ENCODE results near the gene NDUFAB1.
"Not testable (repeated sequence)": the region's sequence is repeated elsewhere in the genome, so short reads cannot be mapped to it uniquely, and the experiment has no call there.

The NDUFAB1 gene

GRCh38 chr16:23583271-23583670, 12.8 kb downstream of the NDUFAB1 start:
- not testable (repeated sequence) for DNase-seq

DNA sequence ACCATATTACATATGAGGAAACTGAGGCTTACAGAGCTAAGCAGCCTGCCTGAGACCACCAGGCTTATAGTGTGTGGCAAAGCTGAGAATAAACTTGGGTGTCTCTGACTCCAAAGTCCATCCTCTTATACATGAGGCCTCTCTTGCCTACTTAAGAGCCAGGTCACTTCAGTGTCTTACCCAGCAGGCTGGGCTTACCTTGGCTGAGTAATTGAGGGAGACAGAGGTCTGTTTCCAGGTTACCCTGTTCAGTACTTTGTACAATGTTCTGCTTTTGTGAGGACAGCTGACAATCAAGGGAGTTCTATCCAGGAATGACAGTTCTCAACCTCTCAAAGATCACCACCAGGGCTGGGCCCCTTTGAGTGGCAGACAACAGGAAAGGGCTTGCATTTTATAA, 14.4 kb downstream of the NDUFAB1 start:
- no peak for DNase-seq

DNA sequence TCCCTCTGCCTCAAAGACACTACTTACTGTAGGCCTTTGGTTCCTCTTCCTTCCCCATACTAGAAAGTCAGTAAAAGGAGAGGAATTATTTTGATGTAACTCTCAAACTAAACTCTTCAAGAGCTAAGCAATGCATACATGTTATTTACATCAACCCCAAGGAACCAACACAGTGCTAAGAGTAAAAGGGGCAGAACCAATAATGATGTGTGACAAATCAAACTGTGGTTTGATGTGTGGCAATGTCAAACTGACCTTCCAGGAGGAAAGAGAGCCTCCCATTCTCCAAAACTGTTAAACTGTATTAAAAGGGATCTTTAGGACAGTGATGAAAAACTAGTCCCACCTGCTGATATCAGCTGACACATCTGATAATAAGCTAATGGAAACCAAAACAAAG, 15.7 kb downstream of the NDUFAB1 start:
- DNase-seq = no peak

- no peak for DNase-seq
These were observed 16.7 kb downstream of the NDUFAB1 start for GRCh38 chr16:23579371-23579770.

DNA sequence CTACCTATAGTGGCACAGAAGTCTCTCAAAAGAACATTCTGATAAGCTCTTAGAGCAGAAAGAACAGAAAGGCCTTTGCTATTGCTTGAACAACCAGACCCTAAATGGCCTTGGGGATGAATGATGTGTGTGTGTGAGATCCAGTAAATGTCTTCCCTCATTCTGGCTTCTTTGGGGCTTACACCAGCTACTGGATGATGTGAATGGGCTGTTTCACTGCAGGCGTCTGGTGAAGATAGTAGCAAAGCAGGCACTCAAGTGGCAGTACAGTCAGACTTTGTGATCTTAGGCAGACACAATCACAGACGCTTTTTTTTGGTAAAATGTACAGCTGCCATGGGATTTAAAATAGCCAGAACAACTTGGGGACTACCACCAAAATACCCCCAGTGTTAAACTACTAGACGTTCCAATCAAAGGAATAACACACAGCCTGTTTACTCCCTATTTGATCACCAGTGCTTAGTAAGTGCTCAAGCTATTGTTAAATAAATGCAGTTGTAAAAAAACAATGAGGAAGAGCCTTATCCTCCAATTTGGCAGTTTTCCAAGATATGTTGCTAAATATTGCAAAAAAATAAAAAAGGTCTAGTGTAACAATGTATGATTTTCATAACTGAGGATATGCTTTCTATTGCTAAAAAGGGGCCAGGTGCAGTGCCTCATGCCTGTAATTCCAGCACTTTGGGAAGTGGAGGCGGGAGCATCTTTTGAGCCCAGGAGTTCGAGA, 17.9 kb downstream of the NDUFAB1 start:
- DNase-seq = no peak

- DNase-seq = no peak
These were observed 18.6 kb downstream of the NDUFAB1 start for GRCh38 chr16:23577493-23577892.

DNA sequence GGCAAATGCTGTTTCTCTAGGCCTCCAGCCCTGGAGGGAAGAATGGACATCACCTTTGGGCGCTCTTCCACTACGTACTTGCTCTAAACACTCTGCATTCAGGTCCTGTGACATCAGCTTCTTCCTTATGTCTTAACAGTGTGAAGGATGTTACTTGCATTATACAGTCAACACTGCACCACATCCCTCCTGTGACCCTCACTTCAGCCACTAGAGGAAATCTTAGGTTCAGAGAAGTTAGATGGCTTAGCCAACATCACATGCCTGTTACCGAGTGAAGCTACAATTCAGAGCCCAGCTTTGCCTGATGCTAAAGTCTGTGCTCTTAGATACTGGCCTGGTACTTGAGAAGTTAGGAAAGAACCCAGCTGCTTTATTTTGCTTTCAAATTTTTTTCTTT, 20.3 kb downstream of the NDUFAB1 start:
- no peak for DNase-seq

DNA sequence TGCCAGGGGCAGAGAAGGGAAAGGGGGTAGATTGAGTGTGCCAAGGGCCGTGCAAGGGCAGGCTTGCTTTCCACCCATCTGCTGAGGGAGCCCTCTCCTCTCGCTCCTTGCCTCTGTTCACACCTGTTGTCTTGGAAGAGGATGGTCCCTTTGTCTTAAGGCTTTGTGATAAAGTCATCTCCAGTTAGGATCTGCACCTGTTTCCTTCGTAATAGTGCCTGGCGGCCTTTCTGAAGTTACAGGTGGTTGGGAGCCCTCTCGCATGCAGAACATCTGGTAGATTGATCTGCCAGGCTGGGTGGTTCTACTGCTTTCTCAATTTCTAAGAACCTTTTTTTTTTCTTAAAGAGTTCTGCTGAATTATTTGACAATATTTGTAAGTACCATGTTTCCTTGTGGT, 22.3 kb downstream of the NDUFAB1 start:
- no peak for DNase-seq

DNA sequence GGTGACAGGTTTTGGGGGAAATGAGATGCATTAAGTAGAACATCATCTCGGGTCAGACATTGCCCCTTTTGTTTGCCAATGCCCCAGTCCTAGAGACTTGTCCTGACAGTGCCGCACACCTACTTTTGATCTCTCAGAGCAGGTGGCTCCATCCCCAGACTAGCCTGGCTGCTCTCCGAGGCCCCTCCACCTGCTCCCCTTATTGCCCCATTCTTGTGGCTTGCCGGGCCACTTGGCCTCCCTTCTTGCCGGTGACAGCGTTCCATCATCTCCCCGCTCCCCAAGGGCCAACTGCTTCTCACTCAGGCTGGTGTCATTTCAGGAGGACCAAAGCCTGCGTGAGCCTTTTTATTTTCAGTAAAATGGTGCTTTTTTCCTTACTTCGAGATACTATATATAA, 23.7 kb downstream of the NDUFAB1 start:
- DNase-seq = no peak

DNA sequence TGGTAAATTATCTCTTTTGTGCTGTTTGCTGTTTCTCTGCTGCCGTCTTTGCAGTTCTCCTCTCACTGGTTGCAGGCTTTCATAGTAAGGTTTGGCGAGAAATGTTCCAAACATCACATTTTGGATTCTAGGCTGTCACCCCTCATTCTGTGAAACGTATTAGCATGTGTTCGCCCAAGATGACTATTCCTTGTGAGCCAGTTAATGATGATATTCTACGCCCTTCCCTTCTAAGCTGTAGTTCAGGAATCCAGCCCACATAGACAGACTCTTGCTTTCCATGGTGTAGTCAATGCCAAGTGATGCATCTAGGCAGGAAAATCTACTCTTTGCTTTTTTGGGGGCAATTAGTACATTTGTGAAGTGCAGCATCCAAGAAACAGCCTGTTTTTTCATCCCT, 24.2 kb downstream of the NDUFAB1 start:
- DNase-seq = no peak

DNA sequence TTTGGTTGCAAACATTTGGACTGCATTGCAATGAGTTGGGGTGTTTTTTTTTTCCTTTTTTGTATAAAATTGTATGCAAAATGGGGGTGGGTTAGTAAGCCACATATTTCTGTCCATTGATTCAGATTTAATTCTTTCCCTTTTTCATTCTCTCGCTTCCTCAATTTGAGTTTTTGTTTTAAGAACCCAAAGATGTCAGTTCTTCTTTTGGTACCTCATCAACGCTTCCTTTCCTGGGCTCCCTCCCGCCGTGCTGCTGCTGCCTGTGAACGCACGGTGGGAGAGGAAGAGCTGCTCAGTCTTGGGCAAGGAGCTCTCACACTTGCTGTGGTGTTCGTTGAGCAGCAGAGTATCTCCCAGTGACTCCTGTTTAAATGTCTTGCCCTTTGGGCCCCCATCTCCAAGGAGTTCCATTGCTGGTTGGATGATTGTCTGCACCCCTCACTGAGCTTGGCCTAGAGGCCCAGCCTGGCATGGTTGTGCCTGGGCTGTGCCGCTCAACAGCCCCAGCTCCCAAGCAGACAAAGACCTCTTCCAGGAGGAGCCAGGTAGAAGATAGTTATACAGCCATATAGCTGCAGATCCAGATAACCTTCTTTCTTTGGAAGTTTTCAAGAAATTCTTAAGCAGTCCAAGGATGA, 25.0 kb downstream of the NDUFAB1 start:
- DNase-seq = no peak

GRCh38 chr16:23567602-23568001, 28.5 kb downstream of the NDUFAB1 start:
- DNase-seq = no peak

GRCh38 chr16:23566724-23567123, 29.4 kb downstream of the NDUFAB1 start:
- DNase-seq = no peak

DNA sequence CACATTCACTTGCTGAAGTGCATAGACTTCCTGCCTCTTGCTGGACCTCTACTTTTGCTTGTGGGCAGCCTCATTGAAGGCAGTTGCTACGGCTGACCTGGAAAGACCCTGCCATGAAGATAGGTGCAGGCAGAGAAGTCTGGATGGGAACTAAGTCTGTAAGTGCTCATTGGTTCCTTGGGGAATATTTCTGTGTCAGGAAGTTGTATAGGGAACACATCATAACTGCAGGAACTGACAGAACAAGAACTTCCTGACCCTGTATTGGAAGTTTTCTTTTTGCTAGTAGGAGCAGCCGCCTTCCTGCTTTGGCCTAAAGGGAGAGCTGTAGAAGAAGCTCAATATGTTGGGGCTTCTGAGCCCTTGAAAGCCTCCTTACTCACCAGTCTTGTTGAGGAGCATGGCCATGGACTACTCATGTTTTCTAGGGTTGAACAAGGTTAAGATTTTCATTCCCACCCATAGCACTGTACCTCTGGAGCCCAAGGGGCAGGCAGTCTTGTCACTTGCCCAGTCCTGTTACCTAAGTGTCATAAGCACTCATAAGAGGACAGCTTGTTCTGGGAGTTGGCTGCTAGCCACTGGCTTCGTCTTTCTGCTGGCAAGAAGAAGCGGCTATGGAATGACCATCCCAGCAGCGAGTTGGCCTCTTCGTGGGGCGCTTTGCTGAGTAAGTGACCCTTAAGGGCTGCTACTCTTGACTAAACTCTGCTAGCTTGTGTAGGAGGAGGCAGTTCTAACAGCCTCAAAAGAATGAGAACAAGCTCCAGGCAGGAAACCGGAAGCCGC, 31.3 kb downstream of the NDUFAB1 start:
- no peak for DNase-seq

GRCh38 chr16:23563186-23563585, 32.9 kb downstream of the NDUFAB1 start:
- DNase-seq = no peak

GRCh38 chr16:23562505-23562904, 33.6 kb downstream of the NDUFAB1 start:
- DNase-seq = no peak

- DNase-seq = no peak
These were observed 34.5 kb downstream of the NDUFAB1 start for GRCh38 chr16:23561586-23561985.

DNA sequence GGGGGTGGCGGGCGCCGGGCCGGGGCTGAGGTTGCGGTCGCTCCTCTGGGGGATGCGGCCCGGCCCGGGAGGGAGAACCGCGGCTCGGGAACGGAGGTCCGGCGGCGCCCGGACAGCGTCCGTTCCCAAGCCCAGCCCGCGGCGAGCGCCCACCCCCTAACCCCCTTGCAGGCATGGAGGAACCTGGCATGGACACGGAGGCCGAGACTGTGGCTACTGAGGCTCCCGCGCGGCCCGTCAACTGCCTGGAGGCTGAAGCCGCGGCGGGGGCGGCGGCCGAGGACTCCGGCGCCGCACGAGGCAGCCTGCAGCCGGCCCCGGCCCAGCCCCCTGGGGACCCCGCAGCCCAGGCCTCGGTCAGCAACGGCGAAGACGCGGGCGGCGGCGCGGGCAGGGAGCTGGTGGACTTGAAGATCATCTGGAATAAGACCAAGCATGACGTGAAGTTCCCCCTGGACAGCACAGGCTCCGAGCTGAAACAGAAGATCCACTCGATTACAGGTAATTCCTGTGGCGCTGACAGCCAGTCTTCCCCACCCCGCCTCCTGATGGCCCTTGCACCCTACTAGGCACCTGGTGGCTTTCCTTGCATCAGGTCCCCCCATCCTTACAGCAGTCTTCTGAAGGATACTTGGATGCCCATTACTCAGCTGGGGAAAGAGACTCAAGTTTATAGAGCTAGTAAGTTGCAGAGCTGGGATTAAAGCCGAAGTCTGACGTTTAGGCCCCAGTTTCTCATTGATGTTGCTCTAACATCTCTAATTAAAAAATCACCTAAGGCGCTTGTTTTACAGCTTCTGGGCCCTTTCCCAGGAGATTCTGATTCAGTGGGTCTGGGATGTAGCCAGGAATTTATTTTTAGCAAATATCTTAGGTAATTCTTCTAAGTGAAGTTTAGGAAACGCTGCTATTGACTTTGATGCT, 38.1 kb downstream of the NDUFAB1 start:
- peak; percentile 6 for DNase-seq

- DNase-seq = peak; percentile 99
These were observed 39.0 kb downstream of the NDUFAB1 start, which contains the start of the genes EARS2 and UBFD1 for GRCh38 chr16:23556881-23557778. EARS2 (minus strand) TSS chr16:23557350; CDS start chr16:23557343, 7 bp downstream. UBFD1 (plus strand) TSS chr16:23557727; CDS start chr16:23557743, 16 bp downstream.

GRCh38 chr16:23554536-23554935, 41.6 kb downstream of the NDUFAB1 start:
- DNase-seq = no peak

DNA sequence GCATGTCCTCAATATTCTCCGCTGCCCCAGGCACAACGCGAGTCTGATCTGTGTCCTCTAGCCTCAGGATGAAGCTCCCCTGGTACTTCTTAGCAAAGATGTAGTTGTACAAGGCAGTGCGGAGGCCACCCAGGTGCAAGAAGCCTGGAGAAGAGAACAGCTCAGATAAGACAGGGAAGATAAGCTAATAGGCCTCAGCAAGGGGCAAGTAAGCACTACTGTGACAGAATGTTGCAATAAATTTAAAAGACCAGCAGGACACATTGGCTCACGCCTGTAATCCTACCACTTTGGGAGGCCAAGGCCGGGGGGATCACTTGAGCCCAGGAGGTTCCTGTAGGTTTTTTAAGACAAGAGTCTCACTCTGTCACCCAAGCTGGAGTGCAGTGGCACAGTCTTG, 44.0 kb downstream of the NDUFAB1 start:
- DNase-seq = no peak

- DNase-seq = no peak
These were observed 46.2 kb downstream of the NDUFAB1 start for GRCh38 chr16:23549938-23550337.

Measured in stimulated activated CD4-positive, alpha-beta T cell treated with anti-CD3 and anti-CD28 coated beads, Interleukin-1b, Interleukin-23, amount 100 ng/mL, for 48 hours (primary cell).